K562 (cell line): ENCODE measurements around the gene ADAM19. TPM values are rescaled to one million over a fixed set of nuclear protein-coding genes. Genes with fewer than 3 reads are reported as not detected.

Experiments used
- ATF1 ChIP-seq, 2 experiments: fragments of 450-650 bp in 1 of 2; IDR thresholded peaks; 2 replicates each; pipeline ENCODE4 v1.6.1; 2016; ENCODE audit warnings: missing compliant biosample characterization in 1 of 2, missing genetic modification characterization in 1 of 2
- ATF3 ChIP-seq, 2 experiments: fragments of 450-650 bp in 1 of 2; sonication (generic) in 1 of 2; formaldehyde crosslinking in 1 of 2; IDR thresholded peaks in 1 of 2; conservative IDR thresholded peaks in 1 of 2; 2 replicates each; pipeline versions ENCODE4 v1.6.1 to v1.8.1; 2016 to 2023; ENCODE audit warnings: mild to moderate bottlenecking in 2 of 2, moderate library complexity in 2 of 2, inconsistent platforms in 1 of 2, missing genetic modification reagents in 1 of 2
- CEBPB ChIP-seq: fragments of 450-650 bp; IDR thresholded peaks from 2 replicates; pipeline ENCODE4 v1.6.1; 2016; ENCODE audit warnings: missing genetic modification characterization, missing compliant biosample characterization
- EHMT2 ChIP-seq: fragments of 450-650 bp; IDR thresholded peaks from 2 replicates; pipeline ENCODE4 v1.6.1; 2018; ENCODE audit warnings: antibody characterized with exemption
- HOXB6 ChIP-seq: fragments of 250-450 bp; sonication (Bioruptor Pico); IDR thresholded peaks from 2 replicates; pipeline ENCODE4 v1.5.1; 2022; ENCODE audit warnings: mild to moderate bottlenecking, borderline replicate concordance
- KDM5B ChIP-seq: fragments of 200-600 bp; sonication (generic); IDR thresholded peaks from 2 replicates; pipeline ENCODE4 v1.6.1; 2012; ENCODE audit warnings: low read depth, mild to moderate bottlenecking, moderate library complexity, low read length, control low read depth, inconsistent platforms; ENCODE audit not compliant: insufficient replicate concordance
- L3MBTL2 ChIP-seq: fragments of 450-650 bp; IDR thresholded peaks from 2 replicates; pipeline ENCODE4 v1.6.1; 2016; ENCODE audit warnings: mild to moderate bottlenecking, moderate library complexity
- NONO ChIP-seq, 2 experiments: fragments of 200-400 bp in 1 of 2; fragments of 450-650 bp in 1 of 2; formaldehyde crosslinking in 1 of 2; IDR thresholded peaks; 2 replicates each; pipeline ENCODE4 v1.6.1; 2017; ENCODE audit warnings: low read depth in 2 of 2, mild to moderate bottlenecking in 2 of 2, moderate library complexity in 2 of 2, low read length in 1 of 2
- RCOR1 ChIP-seq, 2 experiments: IDR thresholded peaks; 2 replicates each; pipeline ENCODE4 v1.6.1; 2012; ENCODE audit warnings: low read depth in 2 of 2, low read length in 2 of 2, borderline replicate concordance in 1 of 2, improper control_type of control experiment in 1 of 2
- TEAD4 ChIP-seq, 2 experiments: sonication (generic) in 1 of 2; formaldehyde crosslinking in 1 of 2; IDR thresholded peaks; 2 replicates each; pipeline versions ENCODE4 v1.6.1 to v1.8.0; 2012 to 2022; ENCODE audit warnings: borderline replicate concordance in 1 of 2, inconsistent platforms in 1 of 2, low read length in 1 of 2, mild to moderate bottlenecking in 1 of 2, missing genetic modification reagents in 1 of 2
- THRAP3 ChIP-seq: fragments of 450-650 bp; IDR thresholded peaks from 2 replicates; pipeline ENCODE4 v1.6.1; 2016; ENCODE audit warnings: mild to moderate bottlenecking, inconsistent platforms, borderline replicate concordance
- YY1 ChIP-seq, 3 experiments: IDR thresholded peaks; 2 replicates each; pipeline ENCODE4 v1.6.1; 2011; ENCODE audit warnings: low read length in 2 of 3, mild to moderate bottlenecking in 2 of 3, moderate library complexity in 2 of 3, borderline replicate concordance in 1 of 3, control low read depth in 1 of 3, low read depth in 1 of 3; ENCODE audit not compliant: insufficient read depth in 3 of 3, insufficient replicate concordance in 2 of 3, control insufficient read depth in 1 of 3, insufficient read length in 1 of 3; ENCODE audit errors: extremely low read depth in 1 of 3
- ZBTB34 ChIP-seq: fragments of 250-450 bp; sonication (Bioruptor Pico); IDR thresholded peaks from 2 replicates; pipeline ENCODE4 v1.8.0; 2021; ENCODE audit warnings: mild to moderate bottlenecking, moderate library complexity
- ZBTB9 ChIP-seq: fragments of 450-650 bp; formaldehyde crosslinking; IDR thresholded peaks from 2 replicates; pipeline ENCODE4 v1.4.0; 2020; ENCODE audit warnings: mild to moderate bottlenecking, moderate library complexity
- ZNF232 ChIP-seq: sonication (generic); formaldehyde crosslinking; IDR thresholded peaks from 2 replicates; pipeline ENCODE4 v1.8.0; 2022; ENCODE audit warnings: mild to moderate bottlenecking, missing genetic modification reagents
- ZNF766 ChIP-seq: fragments of 200-800 bp; sonication (Bioruptor generic); conservative IDR thresholded peaks from 2 replicates; pipeline ENCODE4 v1.6.1; 2016; ENCODE audit warnings: missing genetic modification characterization, missing compliant biosample characterization
- ZNF830 ChIP-seq: fragments of 250-450 bp; sonication (Bioruptor Pico); IDR thresholded peaks from 2 replicates; pipeline ENCODE4 v1.5.0; 2021; ENCODE audit warnings: mild to moderate bottlenecking
- polyA plus RNA-seq, 8 experiments: library from polyadenylated mRNA; depleted of rRNA in 4 of 8; stranded (reverse) in 5 of 8; unstranded in 3 of 8; fragments of >200 nt; fragmentation: Nextera tagmentation in 2 of 8; fragmentation: Illumina TruSeq in 1 of 8; extraction: Ambion mirVana in 2 of 8; extraction: Trizol in 1 of 8; gene quantifications; 2 replicates each; pipeline versions ENCODE4 v1.2.1 to v1.2.3, GENCODE V29; 2011 to 2014; ENCODE audit warnings: inconsistent platforms in 1 of 8, missing spikeins in 1 of 8
- total RNA-seq, 7 experiments: library from RNA; depleted of rRNA in 6 of 7; stranded (reverse); fragments of >200 nt in 6 of 7; fragmentation: Illumina TruSeq in 2 of 7; extraction: Trizol in 2 of 7; gene quantifications; 2 replicates each; pipeline versions ENCODE4 v1.2.1 to v1.2.3, GENCODE V29; 2011 to 2021; ENCODE audit warnings: low replicate concordance in 1 of 7

The ADAM19 gene
- total and polyA plus RNA-seq, 9 of the 15 experiments (the other 6 are each of a cell fraction or from before 2014, with no cell fraction given), result 0.11 to 1.1 (median 0.43) TPM

- TF ChIP-seq ZNF232, result no peak
- no peak for TF ChIP-seq KDM5B
- peak; percentile 61; the same call in 1 of the 2 replicates for TF ChIP-seq ZNF766
- no peak for TF ChIP-seq ATF1 (CRISPR knock-in tag; IDR thresholded peaks at IDR 0.05)
- TF ChIP-seq ATF1 (tag; IDR thresholded peaks at IDR 0.05), result 0 out of 2 replicates have a peak, but pooled peaks have one; percentile 27
- peak; percentile 7; the same call in 1 of the 2 replicates for TF ChIP-seq EHMT2
- no peak for TF ChIP-seq YY1 (IDR thresholded peaks at IDR 0.05; ENCODE audit: borderline replicate concordance in 1 of 3, control insufficient read depth in 1 of 3, extremely low read depth in 1 of 3, insufficient read depth in 3 of 3, insufficient read length in 1 of 3, insufficient replicate concordance in 2 of 3, low read depth in 1 of 3, low read length in 2 of 3)
- TF ChIP-seq TEAD4 (IDR thresholded peaks at IDR 0.05; ENCODE audit: low read length), result no peak
- TF ChIP-seq TEAD4 (CRISPR knock-in tag; IDR thresholded peaks at IDR 0.05; ENCODE audit: borderline replicate concordance), result no peak
- peak; percentile 96 for TF ChIP-seq CEBPB (tag)
- peak; percentile 36; the same call in 1 of the 2 replicates for TF ChIP-seq ATF3 (IDR thresholded peaks at IDR 0.05)
- no peak for TF ChIP-seq ATF3 (CRISPR knock-in tag; conservative IDR thresholded peaks at IDR 0.05)
- peak; percentile 48 for TF ChIP-seq L3MBTL2
- TF ChIP-seq NONO (IDR thresholded peaks at IDR 0.05; ENCODE audit: low read depth in 2 of 2, low read length in 1 of 2), result no peak
- TF ChIP-seq ZBTB9, result no peak
- no peak for TF ChIP-seq THRAP3
- TF ChIP-seq HOXB6 (CRISPR knock-in tag), result no peak
- peak in 1 of 2 experiments; percentile 40; a peak in 1 of 4 replicates for TF ChIP-seq RCOR1 (IDR thresholded peaks at IDR 0.05; ENCODE audit: borderline replicate concordance in 1 of 2, low read depth in 2 of 2, low read length in 2 of 2)
- TF ChIP-seq ZNF830 (CRISPR knock-in tag), result no peak
- TF ChIP-seq ZBTB34, result no peak
Observed at GRCh38 chr5:157494178-157494832, 81.3 kb downstream of the ADAM19 start (continued).
